GM21737 (cell line): ENCODE results near the gene PTRH2.

Experiments used
- ATAC-seq: cut with Tn5 transposase; IDR thresholded peaks from one replicate; pipeline ENCODE4 v1.9.1; 2021; ENCODE audit warnings: mild to moderate bottlenecking, moderate library complexity; ENCODE audit not compliant: unreplicated experiment

PTRH2 gene

DNA sequence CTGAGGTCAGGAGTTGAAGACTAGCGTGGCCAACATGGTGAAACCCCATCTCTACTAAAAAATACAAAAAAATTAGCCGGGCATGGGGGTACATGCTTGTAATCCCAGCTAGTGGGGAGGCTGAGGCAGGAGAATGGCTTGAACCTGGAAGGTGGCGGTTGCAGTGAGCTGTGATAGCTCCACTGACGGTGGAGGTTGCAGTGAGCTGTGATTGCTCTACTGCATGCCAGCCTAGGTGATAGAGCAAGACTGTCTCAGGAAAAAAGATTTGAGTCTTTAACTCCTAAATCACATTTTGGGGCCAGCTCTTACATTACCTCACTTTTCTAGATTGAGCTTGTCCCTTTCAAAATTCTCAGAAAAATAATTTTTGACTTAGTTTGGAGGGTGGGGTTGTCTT, 15.4 kb upstream of the PTRH2 start:
- no peak for ATAC-seq

GRCh38 chr17:59719526-59719925, 12.3 kb upstream of the PTRH2 start:
- no peak for ATAC-seq

DNA sequence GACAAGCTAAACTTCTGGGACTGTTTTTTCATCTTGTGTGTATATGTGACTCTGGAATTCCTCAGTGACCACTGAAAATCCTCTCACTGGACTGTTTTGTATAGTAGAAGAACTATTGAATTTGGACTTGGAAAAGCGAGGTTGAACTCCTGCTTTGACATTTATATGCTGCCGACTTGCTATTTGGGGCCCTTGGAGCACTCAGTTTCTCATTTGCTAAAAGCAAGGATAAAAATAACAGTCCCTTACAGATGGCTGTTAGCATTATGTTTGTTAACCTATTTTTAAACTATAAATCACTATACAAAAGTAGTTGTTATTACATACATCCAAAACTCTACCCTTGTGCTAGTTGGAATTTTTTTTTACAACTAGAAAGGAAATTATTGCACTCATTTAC, 9.2 kb upstream of the PTRH2 start:
- no peak for ATAC-seq

GRCh38 chr17:59714255-59714654, 7.0 kb upstream of the PTRH2 start:
- no peak for ATAC-seq

- no peak for ATAC-seq
Measured at GRCh38 chr17:59712862-59713261, 5.6 kb upstream of the PTRH2 start.

DNA sequence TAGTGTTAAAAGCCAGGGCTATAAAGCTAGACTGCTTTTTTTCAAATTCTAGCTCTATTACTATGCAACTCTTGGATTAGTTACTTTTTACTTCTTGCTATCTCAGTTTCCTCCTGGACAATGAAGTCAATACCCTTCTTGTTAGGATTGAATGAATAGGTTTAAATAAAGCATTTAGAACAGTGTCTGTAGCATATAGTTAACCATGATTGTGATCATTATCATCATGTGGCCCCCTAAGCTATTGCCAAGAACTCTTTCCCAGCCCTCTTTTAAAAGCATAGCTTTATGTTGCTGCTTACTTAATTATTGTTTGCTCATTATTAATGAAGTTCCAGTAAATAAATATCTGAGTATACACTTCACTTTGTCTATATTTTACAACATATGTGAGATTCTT, 4.7 kb upstream of the PTRH2 start:
- ATAC-seq = no peak

- no peak for ATAC-seq
Measured at GRCh38 chr17:59707971-59708430, 771 bp upstream of the PTRH2 start.

DNA sequence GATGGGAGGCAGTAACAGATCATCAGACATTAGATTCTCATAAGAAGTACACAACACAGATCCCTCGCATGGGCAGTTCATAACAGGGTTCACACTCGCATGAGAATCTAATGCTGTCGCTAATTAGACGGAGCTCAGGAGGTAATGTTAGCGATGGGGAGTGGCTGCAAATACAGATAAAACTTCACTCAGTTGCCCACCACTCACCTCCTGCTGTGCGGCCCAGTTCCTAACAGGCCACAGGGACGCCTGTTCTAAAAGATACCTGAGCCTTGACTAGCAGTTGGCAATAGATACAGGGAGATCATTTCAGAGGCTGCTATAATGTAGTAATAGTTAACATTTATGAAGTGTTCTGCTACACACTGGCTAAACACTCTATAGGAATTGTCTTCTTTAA, 4.9 kb downstream of the PTRH2 start:
- no peak for ATAC-seq

DNA sequence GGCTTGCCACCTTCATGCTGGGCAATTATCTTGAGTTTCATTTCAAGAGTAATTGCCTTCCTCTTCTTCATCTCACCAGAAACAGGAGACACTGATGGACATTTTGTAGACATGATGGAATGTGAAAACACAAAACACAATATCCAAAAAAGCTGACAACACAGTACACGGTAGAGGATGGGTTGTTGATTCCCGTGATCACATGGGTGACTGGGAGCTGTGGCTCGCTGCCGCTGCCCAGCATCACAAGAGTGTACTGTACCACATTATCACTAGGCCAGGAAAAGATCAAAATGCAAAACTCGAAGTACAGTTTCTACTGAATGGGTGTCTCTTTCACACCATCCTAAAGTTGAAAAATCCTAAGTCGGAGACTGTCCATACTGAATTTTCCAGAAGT, 7.4 kb downstream of the PTRH2 start:
- ATAC-seq = no peak

DNA sequence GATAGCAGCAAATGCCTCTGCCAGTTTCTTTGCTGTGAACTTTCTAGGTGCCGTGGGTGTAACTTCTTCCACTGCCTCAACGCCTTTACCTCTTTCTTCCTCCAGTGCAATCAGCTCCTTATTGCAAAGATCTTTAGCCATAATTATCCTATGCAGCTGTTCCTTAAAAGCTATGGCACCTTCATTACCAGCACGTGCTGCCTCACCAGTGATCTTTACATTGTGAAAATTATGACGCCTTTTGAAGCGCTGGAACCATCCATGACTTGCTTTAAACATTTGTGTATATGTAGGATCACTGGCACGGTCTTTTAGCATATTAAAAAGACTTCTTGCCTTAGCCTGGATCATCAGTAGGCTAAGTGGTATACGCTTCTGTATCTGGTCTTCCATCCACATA, 8.0 kb downstream of the PTRH2 start:
- no peak for ATAC-seq

DNA sequence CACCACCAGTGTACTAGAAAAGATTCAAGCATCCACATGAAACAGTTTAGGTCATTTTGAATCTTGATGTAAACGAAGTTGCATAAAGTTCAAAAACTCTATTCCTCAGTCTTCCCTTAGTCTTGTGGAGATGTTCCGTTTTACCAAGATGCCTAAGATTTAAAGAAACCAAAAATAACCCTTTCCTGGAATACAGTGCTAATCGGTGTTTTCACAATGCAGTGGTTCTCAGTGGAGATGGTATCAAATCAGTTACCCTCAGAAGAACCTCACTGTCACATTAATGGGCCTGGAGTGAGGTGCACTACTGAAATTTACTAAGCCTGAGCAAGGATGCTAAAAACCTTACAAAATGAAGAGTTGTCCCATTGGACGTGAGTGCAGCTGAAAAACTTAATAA, 9.1 kb downstream of the PTRH2 start:
- ATAC-seq = no peak

- ATAC-seq = no peak
Measured at GRCh38 chr17:59696682-59697277, 10.4 kb downstream of the PTRH2 start.

DNA sequence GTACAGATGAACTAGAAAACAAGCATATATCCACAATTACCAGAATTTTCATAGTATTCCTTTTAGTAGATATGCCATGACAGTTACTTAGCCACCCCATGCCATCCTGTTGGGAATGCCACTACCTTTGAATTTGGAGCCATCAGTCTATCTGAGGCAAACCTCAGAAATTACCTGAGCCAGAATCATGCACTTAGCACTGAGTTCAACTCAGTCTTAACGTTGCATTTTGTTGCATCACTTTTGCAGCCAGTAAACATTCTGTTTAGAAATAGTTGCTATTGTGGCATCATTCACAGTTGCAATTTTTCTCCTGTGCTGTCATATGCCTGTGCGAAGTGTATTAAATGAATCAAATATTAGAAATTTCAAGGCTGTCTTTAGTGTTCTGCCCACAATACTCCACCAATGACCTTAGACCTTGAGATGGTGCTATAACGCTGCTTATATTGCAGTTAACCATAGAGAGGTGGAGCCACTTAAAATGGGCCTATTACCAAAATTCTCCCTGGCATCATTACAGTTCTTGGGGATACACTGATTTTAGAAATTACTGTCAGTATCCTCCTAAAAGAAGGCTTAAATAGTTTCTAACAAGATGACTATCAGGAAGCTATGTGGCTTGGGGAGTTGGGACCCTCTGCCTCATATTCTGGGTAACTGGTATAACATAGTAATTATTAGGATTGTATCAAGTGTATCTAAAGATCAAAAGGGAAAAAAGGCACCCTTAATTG, 11.1 kb downstream of the PTRH2 start:
- no peak for ATAC-seq

- no peak for ATAC-seq
Measured at GRCh38 chr17:59694344-59694743, 12.9 kb downstream of the PTRH2 start.

DNA sequence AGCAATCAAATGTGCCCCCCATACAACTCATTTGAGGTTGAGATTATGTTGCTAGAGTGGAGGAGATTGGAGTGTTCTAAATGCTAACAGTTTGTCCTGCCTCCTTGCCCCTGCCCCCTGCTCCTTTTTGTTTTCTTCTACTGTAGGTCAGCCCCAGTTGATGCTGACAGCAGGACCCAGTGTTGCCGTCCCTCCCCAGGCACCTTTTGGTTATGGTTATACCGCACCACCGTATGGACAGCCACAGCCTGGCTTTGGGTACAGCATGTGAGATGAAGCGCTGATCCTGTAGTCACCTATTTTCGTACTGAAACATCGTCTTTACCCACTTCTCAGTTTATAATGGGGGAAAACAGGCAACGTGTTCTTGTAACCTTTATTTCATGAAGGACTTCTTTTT, 13.6 kb downstream of the PTRH2 start:
- no peak for ATAC-seq

- ATAC-seq = no peak
Measured at GRCh38 chr17:59688496-59688895, 18.7 kb downstream of the PTRH2 start.

DNA sequence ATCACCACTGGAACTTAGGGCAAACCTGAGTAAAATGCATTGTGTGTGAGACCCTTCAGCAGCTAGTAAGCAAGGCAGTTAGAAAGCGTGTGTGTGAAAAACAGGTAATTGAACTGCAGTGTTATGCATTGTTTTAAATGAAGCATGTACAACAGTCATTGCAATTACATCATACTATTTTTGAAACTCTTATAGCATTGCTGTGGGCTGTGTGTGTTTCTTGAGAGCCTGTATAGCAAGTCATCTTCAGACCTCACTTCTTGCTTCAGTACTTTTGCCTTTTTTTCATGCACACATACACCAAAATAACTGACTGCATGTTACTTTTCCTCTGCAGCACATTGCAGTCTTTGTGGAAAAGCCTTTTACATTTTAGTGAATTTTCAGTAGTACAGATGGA, 19.2 kb downstream of the PTRH2 start:
- no peak for ATAC-seq

DNA sequence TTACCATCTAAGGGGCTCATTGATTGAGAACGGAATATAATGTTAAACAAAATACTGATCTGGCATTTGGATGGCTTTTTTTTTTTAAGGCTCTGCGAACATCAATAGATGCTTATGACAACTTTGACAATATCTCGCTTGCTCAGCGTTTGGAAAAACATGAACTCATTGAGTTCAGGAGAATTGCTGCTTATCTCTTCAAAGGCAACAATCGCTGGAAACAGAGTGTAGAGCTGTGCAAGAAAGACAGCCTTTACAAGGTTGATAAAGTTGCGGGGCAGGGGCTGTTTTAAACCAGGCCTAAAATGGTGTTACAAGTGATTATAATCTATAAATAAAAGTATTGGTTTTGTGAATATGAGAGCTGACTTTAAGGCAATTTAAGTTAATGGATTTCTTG, 22.3 kb downstream of the PTRH2 start:
- no peak for ATAC-seq

DNA sequence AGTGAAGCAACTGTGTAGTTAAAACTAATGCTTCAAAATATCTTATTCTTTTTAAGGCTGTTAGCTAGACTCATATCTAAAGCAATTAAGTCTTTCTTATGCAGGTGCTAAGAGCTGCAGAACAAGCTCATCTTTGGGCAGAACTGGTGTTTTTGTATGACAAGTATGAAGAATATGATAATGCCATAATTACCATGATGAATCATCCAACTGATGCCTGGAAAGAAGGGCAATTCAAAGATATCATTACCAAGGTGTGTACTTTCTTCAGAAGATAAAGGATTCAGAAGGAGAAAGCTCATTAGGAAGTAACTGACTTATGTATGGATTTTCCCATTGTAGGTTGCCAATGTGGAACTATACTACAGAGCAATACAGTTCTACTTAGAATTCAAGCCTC, 23.9 kb downstream of the PTRH2 start:
- ATAC-seq = no peak

DNA sequence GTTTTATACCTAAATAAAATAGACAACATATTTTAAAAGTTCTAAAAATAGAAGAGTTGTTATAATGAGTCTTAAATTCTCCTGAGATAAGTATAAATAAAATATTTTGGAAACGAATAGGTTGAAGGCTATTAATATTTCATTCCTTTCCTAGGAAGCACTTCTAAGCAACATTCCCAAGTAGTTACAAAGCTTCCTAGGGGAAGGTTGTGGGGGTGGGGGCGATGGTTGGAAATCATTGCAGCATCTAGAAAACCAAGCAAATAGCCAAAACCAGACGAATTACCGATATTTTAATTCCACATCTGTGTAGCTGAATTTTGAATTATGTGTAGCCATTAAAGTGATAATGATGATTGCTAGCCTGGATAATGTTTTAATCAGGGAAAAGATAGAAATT, 26.9 kb downstream of the PTRH2 start:
- no peak for ATAC-seq

GRCh38 chr17:59678918-59679317, 28.3 kb downstream of the PTRH2 start:
- no peak for ATAC-seq

GRCh38 chr17:59676716-59677115, 30.5 kb downstream of the PTRH2 start:
- no peak for ATAC-seq

DNA sequence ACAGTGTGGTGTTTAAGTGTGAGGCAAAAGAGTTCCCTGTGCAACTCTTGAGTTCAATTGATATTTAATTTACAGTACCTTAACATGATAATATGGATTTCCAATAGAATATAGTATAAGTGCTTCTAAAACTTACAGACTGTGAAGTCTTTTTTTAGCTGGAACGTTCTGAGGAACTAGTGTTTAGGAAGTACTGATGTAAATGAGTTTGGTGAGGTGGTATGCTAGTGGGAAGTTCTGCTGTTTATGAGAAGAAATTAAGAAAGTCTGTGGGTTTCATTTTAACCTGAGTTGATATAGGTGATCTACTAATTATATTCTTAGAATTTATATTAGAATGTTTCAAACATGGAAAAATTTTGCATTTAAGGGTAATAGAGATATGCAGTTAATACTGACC, 32.0 kb downstream of the PTRH2 start:
- ATAC-seq = no peak
